Vein endothelial cell (primary cell): ENCODE data around the gene PPP2R3C. TPM values are rescaled to one million over a fixed set of nuclear protein-coding genes. Genes with fewer than 3 reads are reported as not detected.

Source experiments
- total RNA-seq: library from RNA; depleted of rRNA; stranded (reverse); fragments of >200 nt; gene quantifications from 2 replicates; pipeline ENCODE4 v1.2.3, GENCODE V29; 2012

The PPP2R3C gene
- total RNA-seq, result 36.6 and 37.7 TPM in 2 replicates

GRCh38 chr14:35121887-35122695 is at the start of gene PPP2R3C, which contains the start of gene PRORP:
PPP2R3C (minus strand) TSS chr14:35121990; CDS start chr14:35121959, 31 bp downstream.
PRORP (plus strand) TSS chr14:35122552; CDS start chr14:35123246, 694 bp downstream.

GRCh38 chr14:35046048-35046750 is 75.6 kb downstream of the PPP2R3C start, which contains the start of gene FAM177A1:
FAM177A1 (plus strand) TSS chr14:35046272; CDS start chr14:35046464, 192 bp downstream.

Other genes starting within 250 kb of the PPP2R3C start
- 36.9 and 44.0 TPM in 2 replicates for gene BAZ1A, start 246.6 kb downstream of the PPP2R3C start, total RNA-seq
- 62.4 and 67.4 TPM in 2 replicates for gene SRP54, start 139.0 kb downstream of the PPP2R3C start, total RNA-seq
- 22.4 and 22.9 TPM in 2 replicates for gene FAM177A1, start 75.7 kb downstream of the PPP2R3C start, total RNA-seq
- 43.8 and 57.2 TPM in 2 replicates for gene PRORP, start 562 bp upstream of the PPP2R3C start, total RNA-seq
- gene PSMA6, start 170.4 kb upstream of the PPP2R3C start, total RNA-seq, result 207 and 246 TPM in 2 replicates